Heart left ventricle (tissue), 16 donors: ENCODE results near the gene FAM222A. TPM values are rescaled to one million over a fixed set of nuclear protein-coding genes. Genes with fewer than 3 reads are reported as not detected.
A peak's percentile ranks its signal among the peaks of the same experiment; 100 is the strongest.

Experiments
- ATAC-seq, 4 donors: fragments of 200-7000 bp; cut with Tn5 transposase; one replicate each; pipeline ENCODE4 v1.9.1; 2020 to 2022; ENCODE audit warnings: moderate library complexity in 4 of 4, mild to moderate bottlenecking in 3 of 4, moderate number of reproducible peaks in 1 of 4
- DNase-seq, 5 donors: peaks; one replicate each; pipeline ENCODE4 v3.0.0-alpha.2; 2020
- H3K27ac ChIP-seq, 12 donors: fragments of 200-600 bp; sonication (generic) in 4 of 12; one replicate each; pipeline versions ENCODE4 v1.5.0 to v1.8.0; 2016 to 2022; ENCODE audit warnings: mild to moderate bottlenecking in 2 of 12
- H3K27me3 ChIP-seq, 9 donors: fragments of 200-600 bp; sonication (generic) in 2 of 9; one replicate each; pipeline versions ENCODE4 v1.5.1 to v1.8.0; 2016 to 2022; ENCODE audit warnings: mild to moderate bottlenecking in 3 of 9
- H3K36me3 ChIP-seq, 9 donors: fragments of 200-600 bp; sonication (generic) in 2 of 9; one replicate each; pipeline versions ENCODE4 v1.5.0 to v1.8.0; 2018 to 2022; ENCODE audit warnings: mild to moderate bottlenecking in 2 of 9
- H3K4me1 ChIP-seq, 12 donors: fragments of 200-600 bp; sonication (generic) in 4 of 12; one replicate each; pipeline versions ENCODE4 v1.5.0 to v1.8.0; 2016 to 2022; ENCODE audit warnings: mild to moderate bottlenecking in 3 of 12
- H3K4me3 ChIP-seq, 12 donors: fragments of 200-600 bp; sonication (generic) in 4 of 12; one replicate each; pipeline versions ENCODE4 v1.5.0 to v1.8.0; 2017 to 2022; ENCODE audit warnings: mild to moderate bottlenecking in 9 of 12, moderate library complexity in 4 of 12
- H3K9me3 ChIP-seq, 12 donors: fragments of 200-600 bp; sonication (generic) in 4 of 12; one replicate each; pipeline versions ENCODE4 v1.5.0 to v1.8.0; 2016 to 2022; ENCODE audit warnings: mild to moderate bottlenecking in 1 of 12
- CTCF ChIP-seq, 12 donors: fragments of 200-600 bp; sonication (generic) in 4 of 12; IDR thresholded peaks; one replicate each; pipeline versions ENCODE4 v1.5.0 to v1.8.0; 2018 to 2022; ENCODE audit warnings: antibody characterized with exemption in 12 of 12, mild to moderate bottlenecking in 5 of 12
- POLR2A ChIP-seq, 2 donors: fragments of 450-650 bp; IDR thresholded peaks; one replicate each; pipeline ENCODE4 v1.6.1; 2017; ENCODE audit warnings: antibody characterized with exemption in 2 of 2, mild to moderate bottlenecking in 2 of 2, moderate library complexity in 2 of 2
- WGBS, 4 donors: extraction: QIAGEN DNeasy Blood & Tissue Kit in 2 of 4; methylation state at CpG; one replicate each; pipeline versions ENCODE4 v1.1.5 to v1.1.7; 2013 to 2018; 5-methylcytosine and 5-hydroxymethylcytosine counted together
- intact Hi-C, 10 donors: fragments of 100-400 bp; cut with DNase I; formaldehyde crosslinking; loops; one replicate each; pipeline versions ENCODE4 v1.11.1 to v1.14.2; 2022
- polyA plus RNA-seq, 2 donors: library from polyadenylated mRNA; stranded (reverse); fragments of 200-250 nt; gene quantifications; one replicate each; pipeline ENCODE4 v1.2.3, GENCODE V29; 2013
- total RNA-seq, 9 donors: library from RNA; depleted of rRNA in 2 of 9; stranded (reverse); fragments of >200 nt in 2 of 9; fragmentation: NEBNext Ultra II Directional in 3 of 9; extraction: Animal tissue kit (Norgen Biotek cat#: 25700) in 3 of 9; gene quantifications; one replicate each; pipeline versions ENCODE4 v1.1.0 to v1.2.4, GENCODE V29; 2016 to 2023
- donor health status: ischemic (EF 13 %, LVEDD 7.1; RV severe dilation, severe dysfunction).
- donor health status: healthy with polysubstance abuse.
- donor health status: DM: no; HTN: yes; CAD: no.
- donor health status: DM: no; HTN: no; CAD: no.
- donor health status: ischemic (EF 25% LVEDD 6.9; RV normal size, moderate dysfunction).
- donor health status: ischemic (EF 25% LVEDD 5.7; RV mildly dilated, moderate dysfunction).
- donor health status: healthy.
- donor health status: DM: yes; HTN: yes; CAD: no.
- donor health status: ischemic (EF 35%, LVEDD 5.7; RV mildly dilated, moderate dysfunction).
- donor health status: nonischemic (EF 11% LVEDD 7.7; RV severe dilation, severe dysfunction).
- donor health status: DM: yes; HTN: yes; CAD: no.
- donor health status: PGD.
- donor health status: ischemic (EF 29% LVEDD 5.4; RV normal size, mild dysfunction).
- donor health status: nonischemic (EF 23%, LVEDD 6.1; RV moderate dilation, normal function).

Gene FAM222A
- total and polyA plus RNA-seq, 11 donors: 3.5 to 45.8 (median 10.2) TPM

GRCh38 chr12:109775172-109775881, 61.7 kb downstream of the FAM222A start:
- ATAC-seq (peak; percentile 75 to 86 (median 80)), DNase-seq (peak; percentile 67 to 84 (median 68))
- WGBS, 4 donors: 17 to 20% (median 18%) methylated on average over 9 to 10 of the region's 10 CpGs
- H3K9me3 ChIP-seq: peaks cover 0 to 15% (median 5%) of the 10 kb centered on the region in 12 donors
- no peak overlapping the region for H3K4me3 ChIP-seq
- TF ChIP-seq POLR2A (IDR thresholded peaks at IDR 0.05) (no peak), CTCF (IDR thresholded peaks at IDR 0.05) (peak; percentile 78 to 96 (median 86))
- H3K4me1 ChIP-seq: peaks cover 0 to 16% (median 0%) of the 10 kb centered on the region in 12 donors
- no peak overlapping the region for H3K27ac ChIP-seq
- no peaks in the 10 kb centered on the region for H3K36me3 ChIP-seq
- intact Hi-C loops: loop anchor here (1.0 to 10.0 kb wide), 14 partner anchors 58 to 351 kb away; partner anchors contain the start of gene FAM222A (in 2 of the 10)
- H3K27me3 ChIP-seq: peaks cover 0 to 2% (median 0%) of the 10 kb centered on the region in 9 donors

- peak overlapping the region in 1 of 12 donors; percentile 37 for H3K27ac ChIP-seq
- intact Hi-C loops: loop anchor here in 9 of 10 donors (1.0 to 10.0 kb wide), 10 partner anchors 59 to 352 kb away; partner anchors contain the start of gene FAM222A (in 1 of the 9)
- 29 to 36% (median 32%) methylated on average over 9 of the region's 9 CpGs for whole genome bisulfite sequencing, 4 donors
- no peak for TF ChIP-seq CTCF (IDR thresholded peaks at IDR 0.05)
- TF ChIP-seq POLR2A (IDR thresholded peaks at IDR 0.05): no peak
- no peak overlapping the region for H3K4me3 ChIP-seq
- peaks cover 0 to 15% (median 5%) of the 10 kb centered on the region in 12 donors for H3K9me3 ChIP-seq
- H3K36me3 ChIP-seq: no peaks in the 10 kb centered on the region
- H3K27me3 ChIP-seq: peaks cover 0 to 2% (median 0%) of the 10 kb centered on the region in 9 donors
- ATAC-seq (peak in 2 of 4 donors; percentile 48 to 50), DNase-seq (peak in 1 of 5 donors; percentile 2)
- peaks cover 0 to 16% (median 0%) of the 10 kb centered on the region in 12 donors for H3K4me1 ChIP-seq
Observed at GRCh38 chr12:109776624-109777023, 63.0 kb downstream of the FAM222A start.

GRCh38 chr12:109777544-109777943, 63.9 kb downstream of the FAM222A start:
- 38 to 45% (median 41%) methylated on average over 5 of the region's 5 CpGs for WGBS, 4 donors
- Histone ChIP-seq H3K4me3 (no peak overlapping the region), H3K4me1 (peaks cover 0 to 16% (median 0%) of the 10 kb centered on the region in 12 donors), H3K36me3 (no peaks in the 10 kb centered on the region), H3K27me3 (peaks cover 0 to 2% (median 0%) of the 10 kb centered on the region in 9 donors), H3K9me3 (peaks cover 0 to 15% (median 5%) of the 10 kb centered on the region in 12 donors), H3K27ac (no peak overlapping the region)
- intact Hi-C loops: loop anchor here in 9 of 10 donors (1.0 to 10.0 kb wide), 10 partner anchors 60 to 353 kb away; partner anchors contain the start of gene FAM222A (in 1 of the 9)
- DNase-seq: no peak
- ATAC-seq: peak in 2 of 4 donors; percentile 59
- TF ChIP-seq POLR2A (IDR thresholded peaks at IDR 0.05): no peak
- TF ChIP-seq CTCF (IDR thresholded peaks at IDR 0.05): no peak

- TF ChIP-seq POLR2A (IDR thresholded peaks at IDR 0.05) (no peak), CTCF (IDR thresholded peaks at IDR 0.05) (no peak)
- no peak for ATAC-seq
- Histone ChIP-seq H3K36me3 (no peaks in the 10 kb centered on the region), H3K9me3 (peaks cover 0 to 15% (median 5%) of the 10 kb centered on the region in 12 donors), H3K27me3 (no peaks in the 10 kb centered on the region), H3K4me3 (no peak overlapping the region), H3K4me1 (peaks cover 0 to 9% (median 0%) of the 10 kb centered on the region in 12 donors), H3K27ac (no peak overlapping the region)
- no peak for DNase-seq
- intact Hi-C loops: loop anchor here in 8 of 10 donors (5.0 to 10.0 kb wide), 7 partner anchors 61 to 354 kb away; partner anchors contain the start of gene FAM222A (in 1 of the 8)
- WGBS, 4 donors: 42 to 100% (median 93%) methylated on average over 1 of the region's 1 CpG
Observed at GRCh38 chr12:109778684-109779083, 65.1 kb downstream of the FAM222A start.
